ENCODE measurements around the gene WDR35. TPM values are rescaled to one million over a fixed set of nuclear protein-coding genes. Genes with fewer than 3 reads are reported as not detected.

The WDR35 gene
- total and polyA plus RNA-seq, 5 donors = 2.2 to 7.2 (median 6.9) TPM

DNA sequence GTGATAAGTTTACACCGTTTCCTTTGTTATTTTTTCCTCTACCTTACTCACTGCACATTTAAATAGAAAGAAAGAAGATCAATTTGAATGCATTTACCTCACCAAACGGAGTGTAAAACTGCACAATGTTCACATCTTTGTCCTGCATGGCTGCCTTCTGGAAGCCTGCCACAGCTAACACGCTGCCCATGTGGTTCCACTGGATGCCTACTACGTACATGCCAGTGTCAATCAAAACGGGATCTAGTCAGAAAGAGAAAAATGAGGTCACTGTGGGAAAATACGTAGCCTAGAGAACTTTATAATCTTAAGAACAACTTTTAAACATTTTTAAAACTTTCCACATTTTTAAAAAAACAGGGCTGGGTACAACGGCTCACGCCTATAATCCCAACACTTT lies 16.4 kb downstream of the WDR35 start:
- H3K27me3 ChIP-seq (ENCODE audit: control insufficient read depth, insufficient read depth) = no peaks in the 10 kb centered on the region
- H3K9me3 ChIP-seq (ENCODE audit: control insufficient read depth, low read length) = no peaks in the 10 kb centered on the region
- H3K27ac ChIP-seq (ENCODE audit: low read length) = no peak overlapping the region
- ATAC-seq = no peak
- DNase-seq = no peak
- intact Hi-C loops (cut with DNase I) = no loop called here
- WGBS = 87% methylated on average over 8 of the region's 8 CpGs
- H3K4me1 ChIP-seq (ENCODE audit: control insufficient read depth, insufficient read depth, low read length) = peaks cover 2% of the 10 kb centered on the region
- H3K4me3 ChIP-seq (ENCODE audit: low read length) = no peak overlapping the region

DNA sequence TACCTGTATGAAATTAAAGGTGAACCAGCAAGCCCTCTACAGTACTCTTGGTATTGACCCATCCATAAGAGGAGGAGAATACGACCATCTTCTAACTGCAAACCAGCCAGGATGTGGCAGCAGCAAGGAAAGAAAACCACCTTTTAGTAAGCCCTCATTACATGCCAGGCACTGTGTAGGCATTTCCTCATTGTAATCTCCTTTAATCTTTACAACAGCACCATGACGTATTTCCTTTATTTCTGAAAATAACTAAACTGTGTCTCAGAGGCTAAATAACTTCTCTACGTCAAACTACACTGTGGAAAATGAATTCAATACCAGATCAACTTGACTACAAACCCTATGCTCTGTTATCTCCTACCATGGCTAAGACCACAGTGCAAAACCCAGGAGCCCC lies 18.2 kb downstream of the WDR35 start:
- no peak overlapping the region for H3K27ac ChIP-seq (ENCODE audit: low read length)
- H3K4me1 ChIP-seq (ENCODE audit: control insufficient read depth, insufficient read depth, low read length) = peaks cover 2% of the 10 kb centered on the region
- 70% methylated on average over 3 of the region's 3 CpGs for WGBS
- H3K4me3 ChIP-seq (ENCODE audit: low read length) = no peak overlapping the region
- intact Hi-C loops (cut with DNase I) = no loop called here
- H3K27me3 ChIP-seq (ENCODE audit: control insufficient read depth, insufficient read depth) = no peaks in the 10 kb centered on the region
- ATAC-seq (no peak), DNase-seq (no peak)
- H3K9me3 ChIP-seq (ENCODE audit: control insufficient read depth, low read length) = no peaks in the 10 kb centered on the region

DNA sequence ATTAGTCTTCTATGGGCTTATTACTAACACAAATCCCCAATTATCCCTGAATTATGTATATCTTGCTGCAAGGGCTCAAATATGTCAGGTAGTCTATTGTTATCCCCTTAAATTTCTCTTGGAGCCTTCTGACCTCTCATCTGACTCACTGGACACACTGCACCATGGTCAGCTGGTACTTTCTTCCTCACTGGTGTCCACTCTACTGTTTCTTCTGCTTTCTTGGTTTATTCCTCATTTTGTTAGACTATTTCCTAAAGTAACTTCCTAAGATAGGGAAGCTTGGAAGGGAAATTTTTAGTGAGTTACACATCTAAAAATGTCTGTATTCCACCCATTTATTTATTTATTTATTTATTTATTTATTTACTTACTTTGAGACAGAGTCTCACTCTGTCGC lies 26.5 kb downstream of the WDR35 start:
- intact Hi-C loops (cut with DNase I) = no loop called here
- H3K4me1 ChIP-seq (ENCODE audit: control insufficient read depth, insufficient read depth, low read length) = no peaks in the 10 kb centered on the region
- H3K9me3 ChIP-seq (ENCODE audit: control insufficient read depth, low read length) = no peaks in the 10 kb centered on the region
- WGBS = 100% methylated on average over 1 of the region's 1 CpG
- DNase-seq (no peak), ATAC-seq (no peak)
- H3K4me3 ChIP-seq (ENCODE audit: low read length) = no peak overlapping the region
- no peaks in the 10 kb centered on the region for H3K27me3 ChIP-seq (ENCODE audit: control insufficient read depth, insufficient read depth)
- no peak overlapping the region for H3K27ac ChIP-seq (ENCODE audit: low read length)

DNA sequence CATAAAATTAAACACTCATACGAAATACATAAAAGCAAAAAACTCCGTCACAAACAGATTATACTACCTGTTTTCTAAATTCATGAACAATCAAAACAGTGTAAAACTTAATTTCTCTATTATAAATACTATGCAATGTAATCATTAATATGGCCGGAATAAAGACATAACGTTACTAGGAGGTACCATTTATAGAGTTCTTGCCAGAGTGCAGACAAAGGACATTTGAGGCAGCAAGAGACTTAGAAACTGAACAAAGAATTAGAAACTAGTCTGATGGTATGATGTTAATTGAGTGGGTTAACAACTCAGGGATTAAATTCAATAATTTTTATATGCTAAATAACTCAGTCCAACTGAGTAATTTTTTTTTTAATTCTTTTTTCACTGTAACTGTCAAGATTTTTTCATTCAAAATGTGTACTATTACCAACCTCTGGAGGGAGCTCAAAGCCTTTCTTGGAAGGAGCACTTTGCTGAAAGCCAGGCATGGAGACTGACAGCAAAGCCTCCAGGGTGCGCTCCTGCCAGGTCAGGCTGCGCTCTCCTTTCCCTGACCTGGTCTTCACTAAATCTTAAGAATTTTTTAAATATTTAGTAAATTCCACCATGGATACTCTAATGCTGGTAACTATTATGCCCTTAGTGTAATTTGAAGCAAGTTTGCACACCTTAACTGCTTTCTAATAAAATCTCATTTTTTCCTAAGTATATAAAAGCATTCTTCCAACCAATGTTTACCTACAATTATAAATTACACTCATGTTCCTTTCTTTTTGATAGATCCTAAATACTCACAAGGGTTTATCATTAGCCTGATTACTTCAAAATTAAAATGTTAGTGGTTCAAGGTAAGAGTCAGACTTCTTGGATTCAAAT lies 34.1 kb downstream of the WDR35 start:
- Histone ChIP-seq H3K4me1 (ENCODE audit: control insufficient read depth, insufficient read depth, low read length) (no peaks in the 10 kb centered on the region), H3K4me3 (ENCODE audit: low read length) (no peak overlapping the region), H3K27ac (ENCODE audit: low read length) (no peak overlapping the region), H3K27me3 (ENCODE audit: control insufficient read depth, insufficient read depth) (no peaks in the 10 kb centered on the region), H3K9me3 (ENCODE audit: control insufficient read depth, low read length) (no peaks in the 10 kb centered on the region)
- DNase-seq (peak; percentile 28 to 66 (median 59)), ATAC-seq (peak; percentile 87)
- intact Hi-C loops (cut with DNase I) = loop anchor here in 2 of 4 donors (2.0 to 5.0 kb wide), 2 partner anchors 142 to 143 kb away; no protein-coding TSS in a partner anchor
- 57% methylated on average over 6 of the region's 6 CpGs for WGBS

DNA sequence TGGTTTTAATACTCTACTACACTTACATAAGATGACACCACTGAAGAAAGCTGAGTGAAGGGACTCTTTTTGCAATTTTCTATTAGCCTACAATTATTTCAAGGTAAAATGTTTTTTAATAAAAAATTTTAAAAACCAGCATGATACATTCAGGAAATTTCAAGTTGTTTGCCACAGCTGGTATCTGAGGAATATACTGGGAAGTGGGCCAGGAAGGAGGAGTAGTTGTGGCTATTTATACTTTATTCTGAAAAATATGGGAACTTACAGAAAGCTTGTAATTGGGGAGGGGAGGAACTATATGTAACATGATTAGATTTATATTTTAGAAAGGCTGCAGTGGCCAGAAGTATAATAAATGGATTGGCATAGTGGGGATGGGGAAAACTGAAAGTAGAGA lies 40.8 kb downstream of the WDR35 start:
- intact Hi-C loops (cut with DNase I) = no loop called here
- Histone ChIP-seq H3K27me3 (ENCODE audit: control insufficient read depth, insufficient read depth) (no peaks in the 10 kb centered on the region), H3K27ac (ENCODE audit: low read length) (no peak overlapping the region), H3K4me3 (ENCODE audit: low read length) (no peak overlapping the region), H3K4me1 (ENCODE audit: control insufficient read depth, insufficient read depth, low read length) (no peaks in the 10 kb centered on the region), H3K9me3 (ENCODE audit: control insufficient read depth, low read length) (no peaks in the 10 kb centered on the region)
- ATAC-seq = no peak
- DNase-seq = no peak

DNA sequence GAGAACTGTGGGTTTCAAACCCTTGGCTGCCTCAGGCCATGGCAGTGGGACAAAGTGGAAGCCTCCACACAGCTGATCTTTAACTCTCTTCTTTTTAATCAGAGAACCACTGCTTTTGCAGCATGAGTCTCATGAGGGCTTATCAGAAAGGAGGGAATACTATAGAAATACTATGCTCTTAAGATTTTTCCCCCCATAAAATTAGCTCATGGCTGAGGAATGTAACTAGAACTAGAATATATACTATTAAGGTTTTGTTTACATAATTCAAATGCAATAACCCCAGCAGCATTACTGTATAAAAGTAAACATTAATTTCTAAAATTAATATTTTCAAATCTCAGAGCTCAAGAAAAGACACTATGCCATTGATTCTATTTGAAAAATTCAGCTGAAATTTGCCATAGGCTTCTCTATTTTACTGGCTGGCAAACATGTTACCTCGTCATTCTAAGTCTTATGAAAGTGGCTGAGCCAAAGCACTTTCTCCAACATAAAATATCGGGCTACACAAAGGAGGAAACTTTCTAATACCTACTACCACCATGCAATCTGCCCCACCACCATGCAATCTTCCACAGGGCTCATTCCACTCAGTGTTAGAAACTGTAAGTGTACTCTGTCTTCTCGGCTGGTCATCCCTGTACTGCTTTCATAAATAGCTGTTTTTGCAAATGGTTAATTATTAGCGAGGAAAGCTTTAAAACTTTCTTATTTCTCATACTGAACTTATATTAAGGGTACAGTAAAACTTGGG lies 42.5 kb downstream of the WDR35 start:
- intact Hi-C loops (cut with DNase I) = no loop called here
- H3K27me3 ChIP-seq (ENCODE audit: control insufficient read depth, insufficient read depth) = no peaks in the 10 kb centered on the region
- no peaks in the 10 kb centered on the region for H3K9me3 ChIP-seq (ENCODE audit: control insufficient read depth, low read length)
- 91% methylated on average over 4 of the region's 4 CpGs for WGBS
- H3K4me3 ChIP-seq (ENCODE audit: low read length) = no peak overlapping the region
- no peak overlapping the region for H3K27ac ChIP-seq (ENCODE audit: low read length)
- ATAC-seq (no peak), DNase-seq (no peak)
- no peaks in the 10 kb centered on the region for H3K4me1 ChIP-seq (ENCODE audit: control insufficient read depth, insufficient read depth, low read length)

DNA sequence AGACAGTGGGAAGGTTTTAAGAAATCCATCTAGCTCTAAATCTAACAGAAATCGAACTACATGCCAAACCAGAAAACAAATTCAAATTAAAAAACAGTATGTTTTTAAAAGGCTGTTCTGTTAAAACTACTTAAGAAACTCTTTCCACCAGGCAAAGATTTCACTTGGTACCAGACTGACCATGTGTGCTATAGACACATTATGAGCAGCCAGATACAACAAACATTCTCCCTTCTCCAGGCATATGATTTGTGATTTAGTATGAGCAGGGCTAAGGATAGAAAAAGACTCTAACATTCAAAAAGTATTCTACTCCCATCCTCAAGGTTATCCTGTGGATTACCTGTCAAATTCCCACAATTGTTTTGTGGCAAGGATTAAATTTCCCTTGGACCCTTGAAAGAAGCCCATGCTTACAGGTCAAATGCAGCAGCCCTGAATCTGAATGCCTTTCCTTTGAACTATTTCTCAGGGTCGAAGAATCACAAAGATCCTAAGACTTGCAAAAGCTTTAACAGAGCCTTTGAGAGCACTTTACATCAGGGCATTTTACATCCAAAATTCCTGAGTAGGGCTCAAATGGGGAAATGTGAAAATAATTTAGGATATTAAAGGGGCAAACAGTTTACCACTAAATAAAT lies 45.6 kb downstream of the WDR35 start:
- Histone ChIP-seq H3K4me3 (ENCODE audit: low read length) (no peak overlapping the region), H3K27ac (ENCODE audit: low read length) (no peak overlapping the region), H3K4me1 (ENCODE audit: control insufficient read depth, insufficient read depth, low read length) (no peaks in the 10 kb centered on the region), H3K27me3 (ENCODE audit: control insufficient read depth, insufficient read depth) (no peaks in the 10 kb centered on the region), H3K9me3 (ENCODE audit: control insufficient read depth, low read length) (no peaks in the 10 kb centered on the region)
- 74% methylated on average over 2 of the region's 2 CpGs for WGBS
- ATAC-seq = no peak
- intact Hi-C loops (cut with DNase I) = no loop called here
- no peak for DNase-seq

DNA sequence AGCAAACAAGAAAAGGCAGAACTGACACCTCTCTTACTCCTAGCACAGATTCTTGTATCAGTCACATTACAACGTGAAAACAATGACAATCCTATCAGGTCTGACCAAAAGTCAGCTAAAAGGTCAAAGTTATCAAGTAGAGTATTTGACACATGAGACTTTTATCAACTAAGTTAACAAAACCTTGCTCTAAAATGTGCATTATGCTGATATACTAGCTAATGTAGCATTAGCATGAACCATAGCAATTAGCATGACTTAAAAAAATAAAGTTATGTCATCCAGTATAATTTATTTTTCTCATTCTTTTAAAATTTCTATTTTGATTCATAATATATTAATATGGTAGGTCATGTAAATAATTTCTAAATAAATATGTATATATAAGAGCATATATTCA lies 46.7 kb downstream of the WDR35 start:
- WGBS = 13% methylated on average over 1 of the region's 1 CpG
- Histone ChIP-seq H3K4me3 (ENCODE audit: low read length) (no peak overlapping the region), H3K27ac (ENCODE audit: low read length) (no peak overlapping the region), H3K4me1 (ENCODE audit: control insufficient read depth, insufficient read depth, low read length) (no peaks in the 10 kb centered on the region), H3K27me3 (ENCODE audit: control insufficient read depth, insufficient read depth) (no peaks in the 10 kb centered on the region), H3K9me3 (ENCODE audit: control insufficient read depth, low read length) (no peaks in the 10 kb centered on the region)
- ATAC-seq (no peak), DNase-seq (no peak)
- intact Hi-C loops (cut with DNase I) = no loop called here

DNA sequence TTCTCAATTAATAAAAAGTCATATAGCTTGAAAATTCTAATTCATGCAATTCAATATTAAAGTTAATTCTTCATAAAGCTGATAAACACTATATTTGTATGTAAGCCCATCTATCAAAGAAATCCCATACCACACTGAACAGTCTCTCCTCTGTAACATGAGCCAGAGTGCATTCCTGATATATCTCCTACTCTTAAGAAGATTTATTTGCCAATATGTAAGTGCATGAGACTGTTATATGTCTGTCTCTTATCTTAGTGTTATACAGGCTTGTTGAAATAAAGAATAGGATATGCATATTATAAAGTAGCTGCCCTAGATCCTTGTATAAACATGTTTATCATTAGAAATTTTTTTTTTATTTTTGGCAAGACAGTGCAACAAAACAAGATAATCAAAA lies 47.7 kb downstream of the WDR35 start:
- no peak overlapping the region for H3K27ac ChIP-seq (ENCODE audit: low read length)
- no peaks in the 10 kb centered on the region for H3K27me3 ChIP-seq (ENCODE audit: control insufficient read depth, insufficient read depth)
- DNase-seq (no peak), ATAC-seq (no peak)
- H3K4me3 ChIP-seq (ENCODE audit: low read length) = no peak overlapping the region
- H3K9me3 ChIP-seq (ENCODE audit: control insufficient read depth, low read length) = no peaks in the 10 kb centered on the region
- no peaks in the 10 kb centered on the region for H3K4me1 ChIP-seq (ENCODE audit: control insufficient read depth, insufficient read depth, low read length)
- intact Hi-C loops (cut with DNase I) = no loop called here

DNA sequence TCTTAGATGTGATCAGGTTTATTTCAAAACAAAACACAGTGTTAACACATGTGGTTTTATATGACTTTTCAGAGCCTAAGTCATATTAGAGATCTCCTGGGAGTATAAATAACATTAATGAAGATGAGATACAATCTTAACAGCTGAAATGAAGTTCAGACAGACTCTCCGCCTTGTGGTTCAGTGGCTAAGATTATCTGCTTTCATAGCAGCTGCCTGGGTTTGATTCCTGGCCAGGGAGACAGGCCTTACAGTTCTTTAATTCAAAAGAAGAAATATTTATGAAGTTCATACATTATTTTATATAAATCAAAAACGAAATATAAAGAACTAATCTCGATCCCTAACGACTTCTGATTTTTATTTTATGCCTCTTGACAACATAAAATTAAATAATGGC lies 52.9 kb downstream of the WDR35 start:
- H3K27ac ChIP-seq (ENCODE audit: low read length) = no peak overlapping the region
- no peaks in the 10 kb centered on the region for H3K9me3 ChIP-seq (ENCODE audit: control insufficient read depth, low read length)
- no peaks in the 10 kb centered on the region for H3K27me3 ChIP-seq (ENCODE audit: control insufficient read depth, insufficient read depth)
- H3K4me1 ChIP-seq (ENCODE audit: control insufficient read depth, insufficient read depth, low read length) = no peaks in the 10 kb centered on the region
- 91% methylated on average over 4 of the region's 4 CpGs for WGBS
- no peak for ATAC-seq
- H3K4me3 ChIP-seq (ENCODE audit: low read length) = no peak overlapping the region
- intact Hi-C loops (cut with DNase I) = no loop called here
- no peak for DNase-seq

DNA sequence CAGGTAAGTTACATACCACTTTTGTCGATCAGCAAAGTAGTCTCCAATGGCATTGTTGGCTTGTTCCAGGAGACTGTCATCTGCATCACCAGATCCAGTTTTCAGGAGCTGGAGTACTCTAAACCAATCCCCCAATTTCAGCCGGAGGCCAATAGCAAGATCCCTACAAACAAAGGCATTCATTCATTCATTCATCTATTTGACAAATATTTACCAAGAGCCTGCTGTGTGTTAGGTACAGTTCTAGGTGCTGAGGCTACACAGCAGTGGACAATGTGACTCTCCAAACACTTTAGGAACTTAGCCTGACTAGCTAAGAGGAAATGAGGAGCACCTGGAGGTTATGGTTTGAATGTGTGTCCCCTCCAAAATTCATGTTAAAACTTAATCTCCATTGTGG lies 53.7 kb downstream of the WDR35 start:
- Histone ChIP-seq H3K9me3 (ENCODE audit: control insufficient read depth, low read length) (no peaks in the 10 kb centered on the region), H3K27me3 (ENCODE audit: control insufficient read depth, insufficient read depth) (no peaks in the 10 kb centered on the region), H3K4me3 (ENCODE audit: low read length) (no peak overlapping the region), H3K4me1 (ENCODE audit: control insufficient read depth, insufficient read depth, low read length) (no peaks in the 10 kb centered on the region), H3K27ac (ENCODE audit: low read length) (no peak overlapping the region)
- ATAC-seq (no peak), DNase-seq (no peak)
- 94% methylated on average over 2 of the region's 2 CpGs for WGBS
- intact Hi-C loops (cut with DNase I) = no loop called here
